ENCODE results near the gene GPHN. TPM values are rescaled to one million over a fixed set of nuclear protein-coding genes. Genes with fewer than 3 reads are reported as not detected.
A peak's percentile ranks its signal among the peaks of the same experiment; 100 is the strongest.
"Not testable (repeated sequence)": the region's sequence is repeated elsewhere in the genome, so short reads cannot be mapped to it uniquely, and the experiment has no call there.

Gene GPHN
- total RNA-seq, 1 donor = 6.5 TPM

DNA sequence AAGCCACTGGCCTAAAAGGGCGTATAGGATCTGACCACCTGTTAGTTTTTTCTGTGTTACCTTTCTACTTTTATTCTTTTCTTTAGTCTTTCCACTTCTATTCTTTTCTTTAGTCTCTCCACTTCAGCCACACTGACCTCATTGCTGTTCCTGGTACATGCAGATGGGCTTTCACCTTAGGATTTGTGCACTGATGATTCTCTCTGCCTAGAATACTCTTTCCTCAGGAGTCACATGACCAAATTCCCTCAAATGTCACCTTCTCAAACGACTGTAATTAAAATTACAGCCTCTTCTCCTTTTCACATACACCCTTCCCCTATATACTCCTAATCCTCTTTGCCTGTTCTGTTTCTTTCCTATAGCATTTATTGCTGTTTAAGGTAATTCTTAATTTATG is 36.0 kb downstream of the GPHN start:
- no peak overlapping the region for H3K4me3 ChIP-seq (ENCODE audit: low read depth, low read length)
- TF ChIP-seq, protein P1, sequence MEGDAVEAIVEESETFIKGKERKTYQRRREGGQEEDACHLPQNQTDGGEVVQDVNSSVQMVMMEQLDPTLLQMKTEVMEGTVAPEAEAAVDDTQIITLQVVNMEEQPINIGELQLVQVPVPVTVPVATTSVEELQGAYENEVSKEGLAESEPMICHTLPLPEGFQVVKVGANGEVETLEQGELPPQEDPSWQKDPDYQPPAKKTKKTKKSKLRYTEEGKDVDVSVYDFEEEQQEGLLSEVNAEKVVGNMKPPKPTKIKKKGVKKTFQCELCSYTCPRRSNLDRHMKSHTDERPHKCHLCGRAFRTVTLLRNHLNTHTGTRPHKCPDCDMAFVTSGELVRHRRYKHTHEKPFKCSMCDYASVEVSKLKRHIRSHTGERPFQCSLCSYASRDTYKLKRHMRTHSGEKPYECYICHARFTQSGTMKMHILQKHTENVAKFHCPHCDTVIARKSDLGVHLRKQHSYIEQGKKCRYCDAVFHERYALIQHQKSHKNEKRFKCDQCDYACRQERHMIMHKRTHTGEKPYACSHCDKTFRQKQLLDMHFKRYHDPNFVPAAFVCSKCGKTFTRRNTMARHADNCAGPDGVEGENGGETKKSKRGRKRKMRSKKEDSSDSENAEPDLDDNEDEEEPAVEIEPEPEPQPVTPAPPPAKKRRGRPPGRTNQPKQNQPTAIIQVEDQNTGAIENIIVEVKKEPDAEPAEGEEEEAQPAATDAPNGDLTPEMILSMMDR (IDR thresholded peaks at IDR 0.05; ENCODE audit: insufficient read depth, low read length) = no peak
- DNase-seq (ENCODE audit: low read depth) = no peak

DNA sequence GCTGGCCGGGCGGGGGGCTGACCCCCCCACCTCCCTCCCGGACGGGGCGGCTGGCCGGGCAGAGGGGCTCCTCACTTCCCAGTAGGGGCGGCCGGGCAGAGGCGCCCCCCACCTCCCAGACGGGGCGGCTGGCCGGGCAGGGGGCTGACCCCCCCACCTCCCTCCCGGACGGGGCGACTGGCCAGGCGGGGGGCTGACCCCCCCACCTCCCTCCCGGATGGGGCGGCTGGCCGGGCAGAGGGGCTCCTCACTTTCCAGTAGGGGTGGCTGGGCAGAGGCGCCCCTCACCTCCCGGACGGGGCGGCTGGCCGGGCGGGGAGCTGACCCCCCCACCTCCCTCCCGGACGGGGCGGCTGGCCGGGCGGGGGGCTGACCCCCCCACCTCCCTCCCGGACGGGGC is 37.2 kb downstream of the GPHN start:
- not testable (repeated sequence) for DNase-seq (ENCODE audit: low read depth); H3K4me3 ChIP-seq (ENCODE audit: low read depth, low read length)

GRCh38 chr14:66545751-66546150 is 37.8 kb downstream of the GPHN start:
- not testable (repeated sequence) for DNase-seq (ENCODE audit: low read depth)

DNA sequence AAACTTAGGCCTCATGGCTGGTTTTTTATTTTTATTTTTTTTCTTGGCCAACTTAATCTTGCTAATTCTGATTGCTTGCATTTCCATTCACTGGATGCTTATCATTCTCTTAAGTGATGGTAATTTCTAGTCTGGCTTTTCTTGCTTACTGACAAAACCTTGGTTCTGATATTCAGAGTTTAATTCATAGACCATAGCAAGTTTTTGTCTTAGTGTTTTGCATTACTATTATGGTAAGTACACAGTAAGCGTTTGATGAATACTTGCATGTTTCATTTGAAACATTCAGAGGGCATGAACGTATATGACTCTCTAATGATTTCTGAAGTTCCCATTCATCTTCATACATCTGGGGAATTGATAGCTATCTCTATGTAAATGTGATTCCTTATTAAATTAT is 55.8 kb downstream of the GPHN start:
- no peak overlapping the region for H3K4me3 ChIP-seq (ENCODE audit: low read depth, low read length)
- no peak for DNase-seq (ENCODE audit: low read depth)
- TF ChIP-seq, protein P1 (IDR thresholded peaks at IDR 0.05; ENCODE audit: insufficient read depth, low read length) = no peak

More at GRCh38 chr14:66545751-66546150, 37.8 kb downstream of the GPHN start:
- not testable (repeated sequence) for H3K4me3 ChIP-seq (ENCODE audit: low read depth, low read length)

DNA sequence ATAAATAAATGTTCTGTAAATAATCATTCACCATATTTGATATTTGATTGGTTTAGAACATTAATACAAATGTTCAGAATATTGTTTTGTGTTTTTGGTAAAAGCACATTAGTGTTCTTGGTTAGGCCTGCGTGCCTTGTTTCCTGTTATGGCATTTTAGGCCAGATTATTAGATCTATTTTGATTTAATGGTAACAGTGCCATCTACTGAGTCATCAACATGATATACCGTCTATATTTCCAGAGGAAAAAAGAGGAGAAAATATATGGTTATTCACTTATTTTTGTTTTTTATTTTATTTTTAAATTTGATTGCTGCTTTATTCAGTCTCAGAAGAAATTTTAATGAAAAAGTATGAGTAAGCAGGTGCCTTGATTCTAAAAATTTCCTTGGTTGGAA is 60.3 kb downstream of the GPHN start:
- TF ChIP-seq, protein P1 (IDR thresholded peaks at IDR 0.05; ENCODE audit: insufficient read depth, low read length) = no peak
- no peak overlapping the region for H3K4me3 ChIP-seq (ENCODE audit: low read depth, low read length)
- DNase-seq (ENCODE audit: low read depth) = peak; percentile 3

DNA sequence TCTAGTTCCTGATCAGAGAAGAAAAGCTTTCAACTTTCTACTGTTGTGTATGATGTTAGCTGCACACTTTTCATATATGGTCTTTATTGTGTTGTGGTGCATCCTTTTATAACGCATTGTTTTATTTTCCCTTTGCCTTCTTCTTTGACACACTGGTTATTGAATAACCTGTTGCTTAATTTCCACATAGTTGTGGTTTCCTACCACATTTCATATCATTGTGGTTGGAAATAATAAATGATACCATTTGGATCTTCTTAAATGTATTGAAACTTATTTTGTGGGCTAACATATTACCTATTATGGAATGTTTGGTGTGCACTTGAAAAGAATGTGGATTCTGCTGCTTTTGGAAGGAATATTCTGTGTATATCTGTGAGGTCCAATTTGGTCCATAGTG is 64.9 kb downstream of the GPHN start:
- H3K4me3 ChIP-seq (ENCODE audit: low read depth, low read length) = no peak overlapping the region
- TF ChIP-seq, protein P1 (IDR thresholded peaks at IDR 0.05; ENCODE audit: insufficient read depth, low read length) = no peak
- peak; percentile 1 for DNase-seq (ENCODE audit: low read depth)

GRCh38 chr14:66575014-66575413 is 67.1 kb downstream of the GPHN start:
- no peak overlapping the region for H3K4me3 ChIP-seq (ENCODE audit: low read depth, low read length)
- no peak for DNase-seq (ENCODE audit: low read depth)
- TF ChIP-seq, protein P1 (IDR thresholded peaks at IDR 0.05; ENCODE audit: insufficient read depth, low read length) = no peak

DNA sequence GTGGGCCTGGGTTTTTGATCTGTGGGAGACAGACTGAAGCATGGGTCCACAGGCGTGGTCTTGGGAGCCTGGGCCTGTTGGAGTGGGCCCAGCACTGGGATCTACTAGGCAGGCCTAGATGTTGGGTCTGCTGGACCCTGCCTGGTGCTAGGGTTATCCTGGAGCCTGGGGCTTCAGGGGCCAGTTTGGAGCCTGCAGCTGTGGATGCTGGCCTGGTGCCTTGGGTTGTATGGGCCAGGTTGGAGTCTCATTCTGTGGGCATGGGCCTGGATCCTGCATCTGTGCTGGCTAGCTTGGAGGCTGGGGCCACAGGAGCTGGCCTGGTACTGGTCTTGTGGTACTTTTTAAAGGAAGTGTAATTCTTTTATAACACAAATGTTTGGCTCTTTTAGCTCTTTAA is 68.0 kb downstream of the GPHN start:
- H3K4me3 ChIP-seq (ENCODE audit: low read depth, low read length) = no peak overlapping the region
- TF ChIP-seq, protein P1 (IDR thresholded peaks at IDR 0.05; ENCODE audit: insufficient read depth, low read length) = no peak
- no peak for DNase-seq (ENCODE audit: low read depth)

GRCh38 chr14:66587753-66588152 is 79.8 kb downstream of the GPHN start:
- H3K4me3 ChIP-seq (ENCODE audit: low read depth, low read length); DNase-seq (ENCODE audit: low read depth): not testable (repeated sequence)

All from fibroblast of the aortic adventitia (primary cell).